Measurements from ENCODE around the gene FUBP1.
"Not testable (repeated sequence)": the region's sequence is repeated elsewhere in the genome, so short reads cannot be mapped to it uniquely, and the experiment has no call there.

The FUBP1 gene

DNA sequence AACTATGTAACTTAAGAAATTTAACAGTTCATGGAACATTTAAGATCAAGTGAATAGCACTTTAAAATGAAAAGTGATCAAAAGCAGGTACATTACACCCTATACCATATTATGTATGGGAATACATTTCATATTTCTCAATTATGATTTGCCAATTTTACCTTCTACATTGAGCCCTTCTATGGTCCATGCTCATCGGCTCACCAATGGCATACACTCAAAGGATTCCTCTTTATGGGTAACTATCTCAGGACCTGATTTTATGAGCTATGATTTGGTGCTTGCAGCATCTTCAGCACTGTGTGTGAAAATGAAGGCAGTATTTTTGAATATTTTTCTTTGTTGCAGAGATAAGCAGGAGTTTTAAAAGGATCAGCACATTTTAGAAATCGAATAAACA is 33.5 kb downstream of the FUBP1 start:
- Histone ChIP-seq H3K9ac (ENCODE audit: low read length) (no peak overlapping the region), H3K9me3 (ENCODE audit: control insufficient read depth, insufficient read depth, low read depth, low read length) (no peaks in the 10 kb centered on the region), H3K27ac (ENCODE audit: low read depth, low read length) (no peak overlapping the region), H3K4me3 (ENCODE audit: low read depth, low read length) (no peak overlapping the region), H3K4me1 (ENCODE audit: control insufficient read depth, insufficient read depth, low read length) (no peaks in the 10 kb centered on the region; the same call in 1 of the 2 replicates), H3K27me3 (ENCODE audit: control insufficient read depth, insufficient read depth, low read length) (no peaks in the 10 kb centered on the region), H3K36me3 (ENCODE audit: control insufficient read depth, insufficient read depth, low read length) (peaks cover 85% of the 10 kb centered on the region)

- Histone ChIP-seq H3K4me3 (ENCODE audit: low read depth, low read length) (no peak overlapping the region), H3K4me1 (ENCODE audit: control insufficient read depth, insufficient read depth, low read length) (no peaks in the 10 kb centered on the region), H3K27ac (ENCODE audit: low read depth, low read length) (no peak overlapping the region), H3K36me3 (ENCODE audit: control insufficient read depth, insufficient read depth, low read length) (peaks cover 57% of the 10 kb centered on the region), H3K9me3 (ENCODE audit: control insufficient read depth, insufficient read depth, low read depth, low read length) (no peaks in the 10 kb centered on the region), H3K27me3 (ENCODE audit: control insufficient read depth, insufficient read depth, low read length) (no peaks in the 10 kb centered on the region), H3K9ac (ENCODE audit: low read length) (no peak overlapping the region)
Measured at GRCh38 chr1:77942400-77943140, 36.3 kb downstream of the FUBP1 start.

GRCh38 chr1:77940921-77941570 is 37.8 kb downstream of the FUBP1 start:
- Histone ChIP-seq H3K4me1 (ENCODE audit: control insufficient read depth, insufficient read depth, low read length) (no peaks in the 10 kb centered on the region), H3K4me3 (ENCODE audit: low read depth, low read length) (no peak overlapping the region), H3K9ac (ENCODE audit: low read length) (no peak overlapping the region), H3K27me3 (ENCODE audit: control insufficient read depth, insufficient read depth, low read length) (no peaks in the 10 kb centered on the region), H3K36me3 (ENCODE audit: control insufficient read depth, insufficient read depth, low read length) (peaks cover 42% of the 10 kb centered on the region), H3K9me3 (ENCODE audit: control insufficient read depth, insufficient read depth, low read depth, low read length) (no peaks in the 10 kb centered on the region), H3K27ac (ENCODE audit: low read depth, low read length) (no peak overlapping the region)

GRCh38 chr1:77938651-77939050 is 40.2 kb downstream of the FUBP1 start:
- peaks cover 19% of the 10 kb centered on the region for H3K36me3 ChIP-seq (ENCODE audit: control insufficient read depth, insufficient read depth, low read length)
- no peak overlapping the region for H3K9ac ChIP-seq (ENCODE audit: low read length)
- no peaks in the 10 kb centered on the region for H3K4me1 ChIP-seq (ENCODE audit: control insufficient read depth, insufficient read depth, low read length)
- H3K27ac ChIP-seq (ENCODE audit: low read depth, low read length), result no peak overlapping the region
- H3K4me3 ChIP-seq (ENCODE audit: low read depth, low read length), result no peak overlapping the region
- no peaks in the 10 kb centered on the region for H3K27me3 ChIP-seq (ENCODE audit: control insufficient read depth, insufficient read depth, low read length)
- H3K9me3 ChIP-seq (ENCODE audit: control insufficient read depth, insufficient read depth, low read depth, low read length), result no peaks in the 10 kb centered on the region

DNA sequence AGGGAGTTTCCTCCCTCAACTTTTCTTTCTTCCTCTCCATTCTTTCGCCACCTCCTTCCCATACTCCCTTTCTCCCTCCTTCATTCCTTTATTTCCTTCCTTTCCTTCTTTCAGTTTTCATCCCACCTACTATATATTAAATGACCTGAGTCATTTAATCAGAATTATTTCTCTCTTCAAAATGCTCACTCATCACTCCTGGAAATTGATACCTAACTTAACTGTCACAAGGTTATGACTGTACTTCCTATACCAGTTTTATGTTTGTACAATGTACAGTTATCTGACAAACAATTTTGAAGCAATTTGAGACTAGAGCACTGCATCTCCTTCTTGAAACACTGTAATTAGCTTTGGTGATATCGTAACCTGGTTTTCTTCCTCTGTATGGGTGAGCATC is 49.1 kb downstream of the FUBP1 start:
- H3K9me3 ChIP-seq (ENCODE audit: control insufficient read depth, insufficient read depth, low read depth, low read length), result no peaks in the 10 kb centered on the region
- no peak overlapping the region for H3K9ac ChIP-seq (ENCODE audit: low read length)
- H3K4me1 ChIP-seq (ENCODE audit: control insufficient read depth, insufficient read depth, low read length), result no peaks in the 10 kb centered on the region

GRCh38 chr1:77927414-77927813 is 51.5 kb downstream of the FUBP1 start:
- Histone ChIP-seq H3K36me3 (ENCODE audit: control insufficient read depth, insufficient read depth, low read length) (no peaks in the 10 kb centered on the region), H3K27ac (ENCODE audit: low read depth, low read length) (no peak overlapping the region), H3K9ac (ENCODE audit: low read length) (no peak overlapping the region)

More for the DNA sequence above, 49.1 kb downstream of the FUBP1 start:
- Histone ChIP-seq H3K27me3 (ENCODE audit: control insufficient read depth, insufficient read depth, low read length) (no peaks in the 10 kb centered on the region), H3K4me3 (ENCODE audit: low read depth, low read length) (no peak overlapping the region), H3K27ac (ENCODE audit: low read depth, low read length) (no peak overlapping the region), H3K36me3 (ENCODE audit: control insufficient read depth, insufficient read depth, low read length) (no peaks in the 10 kb centered on the region)

GRCh38 chr1:77926561-77927357 is 52.1 kb downstream of the FUBP1 start:
- Histone ChIP-seq H3K9ac (ENCODE audit: low read length) (no peak overlapping the region), H3K36me3 (ENCODE audit: control insufficient read depth, insufficient read depth, low read length) (no peaks in the 10 kb centered on the region)

More at GRCh38 chr1:77927414-77927813, 51.5 kb downstream of the FUBP1 start:
- Histone ChIP-seq H3K4me1 (ENCODE audit: control insufficient read depth, insufficient read depth, low read length) (no peaks in the 10 kb centered on the region), H3K4me3 (ENCODE audit: low read depth, low read length) (no peak overlapping the region), H3K27me3 (ENCODE audit: control insufficient read depth, insufficient read depth, low read length) (no peaks in the 10 kb centered on the region), H3K9me3 (ENCODE audit: control insufficient read depth, insufficient read depth, low read depth, low read length) (no peaks in the 10 kb centered on the region)

GRCh38 chr1:77925956-77926355 is 52.9 kb downstream of the FUBP1 start:
- no peak overlapping the region for H3K27ac ChIP-seq (ENCODE audit: low read depth, low read length)
- H3K9ac ChIP-seq (ENCODE audit: low read length), result no peak overlapping the region
- H3K4me3 ChIP-seq (ENCODE audit: low read depth, low read length), result no peak overlapping the region
- no peaks in the 10 kb centered on the region for H3K9me3 ChIP-seq (ENCODE audit: control insufficient read depth, insufficient read depth, low read depth, low read length)
- H3K36me3 ChIP-seq (ENCODE audit: control insufficient read depth, insufficient read depth, low read length), result no peaks in the 10 kb centered on the region
- H3K27me3 ChIP-seq (ENCODE audit: control insufficient read depth, insufficient read depth, low read length), result no peaks in the 10 kb centered on the region
- H3K4me1 ChIP-seq (ENCODE audit: control insufficient read depth, insufficient read depth, low read length), result no peaks in the 10 kb centered on the region

More at GRCh38 chr1:77926561-77927357, 52.1 kb downstream of the FUBP1 start:
- Histone ChIP-seq H3K9me3 (ENCODE audit: control insufficient read depth, insufficient read depth, low read depth, low read length) (no peaks in the 10 kb centered on the region), H3K27ac (ENCODE audit: low read depth, low read length) (no peak overlapping the region), H3K4me1 (ENCODE audit: control insufficient read depth, insufficient read depth, low read length) (no peaks in the 10 kb centered on the region), H3K4me3 (ENCODE audit: low read depth, low read length) (no peak overlapping the region), H3K27me3 (ENCODE audit: control insufficient read depth, insufficient read depth, low read length) (no peaks in the 10 kb centered on the region)

- no peaks in the 10 kb centered on the region for H3K4me1 ChIP-seq (ENCODE audit: control insufficient read depth, insufficient read depth, low read length)
- H3K27ac ChIP-seq (ENCODE audit: low read depth, low read length), result no peak overlapping the region
- H3K9me3 ChIP-seq (ENCODE audit: control insufficient read depth, insufficient read depth, low read depth, low read length), result no peaks in the 10 kb centered on the region
- H3K36me3 ChIP-seq (ENCODE audit: control insufficient read depth, insufficient read depth, low read length), result no peaks in the 10 kb centered on the region
- no peak overlapping the region for H3K9ac ChIP-seq (ENCODE audit: low read length)
- H3K27me3 ChIP-seq (ENCODE audit: control insufficient read depth, insufficient read depth, low read length), result no peaks in the 10 kb centered on the region
- no peak overlapping the region for H3K4me3 ChIP-seq (ENCODE audit: low read depth, low read length)
Measured at GRCh38 chr1:77925518-77925917, 53.4 kb downstream of the FUBP1 start.

DNA sequence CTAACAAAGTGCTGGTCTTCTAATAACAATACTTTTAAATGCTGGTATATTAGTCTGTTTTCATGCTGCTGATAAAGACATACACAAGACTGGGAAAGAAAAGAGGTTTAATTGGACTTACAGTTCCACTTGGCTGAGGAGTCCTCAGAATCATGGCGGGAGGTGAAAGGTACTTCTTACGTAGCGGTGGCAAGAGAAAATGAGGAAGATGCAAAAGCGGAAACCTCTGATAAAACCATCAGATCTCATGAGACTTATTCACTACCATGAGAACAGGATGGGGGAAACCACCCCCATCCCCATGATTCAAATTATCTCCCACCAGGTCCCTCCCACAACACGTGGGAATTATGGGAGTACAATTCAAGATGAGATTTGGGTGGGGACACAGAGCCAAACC is 60.0 kb downstream of the FUBP1 start:
- H3K27ac ChIP-seq (ENCODE audit: low read depth, low read length); H3K4me1 ChIP-seq (ENCODE audit: control insufficient read depth, insufficient read depth, low read length); H3K36me3 ChIP-seq (ENCODE audit: control insufficient read depth, insufficient read depth, low read length); H3K9me3 ChIP-seq (ENCODE audit: control insufficient read depth, insufficient read depth, low read depth, low read length); H3K9ac ChIP-seq (ENCODE audit: low read length); H3K4me3 ChIP-seq (ENCODE audit: low read depth, low read length); H3K27me3 ChIP-seq (ENCODE audit: control insufficient read depth, insufficient read depth, low read length): not testable (repeated sequence)

GRCh38 chr1:77910116-77910515 is 68.8 kb downstream of the FUBP1 start:
- Histone ChIP-seq H3K4me3 (ENCODE audit: low read depth, low read length) (no peak overlapping the region), H3K9ac (ENCODE audit: low read length) (no peak overlapping the region), H3K36me3 (ENCODE audit: control insufficient read depth, insufficient read depth, low read length) (no peaks in the 10 kb centered on the region), H3K27me3 (ENCODE audit: control insufficient read depth, insufficient read depth, low read length) (no peaks in the 10 kb centered on the region), H3K4me1 (ENCODE audit: control insufficient read depth, insufficient read depth, low read length) (no peaks in the 10 kb centered on the region), H3K9me3 (ENCODE audit: control insufficient read depth, insufficient read depth, low read depth, low read length) (no peaks in the 10 kb centered on the region), H3K27ac (ENCODE audit: low read depth, low read length) (no peak overlapping the region)

Data from HUES6 (cell line).